CD4-positive, alpha-beta T cell treated with Interleukin-17A for 1 hour (primary cell): ENCODE data around the gene ATM.
A peak's percentile ranks its signal among the peaks of the same experiment; 100 is the strongest.
"Not testable (repeated sequence)": the region's sequence is repeated elsewhere in the genome, so short reads cannot be mapped to it uniquely, and the experiment has no call there.

Experiments
- DNase-seq: peaks from one replicate; pipeline ENCODE4 v3.0.0-alpha.2; 2020

Gene ATM

DNA sequence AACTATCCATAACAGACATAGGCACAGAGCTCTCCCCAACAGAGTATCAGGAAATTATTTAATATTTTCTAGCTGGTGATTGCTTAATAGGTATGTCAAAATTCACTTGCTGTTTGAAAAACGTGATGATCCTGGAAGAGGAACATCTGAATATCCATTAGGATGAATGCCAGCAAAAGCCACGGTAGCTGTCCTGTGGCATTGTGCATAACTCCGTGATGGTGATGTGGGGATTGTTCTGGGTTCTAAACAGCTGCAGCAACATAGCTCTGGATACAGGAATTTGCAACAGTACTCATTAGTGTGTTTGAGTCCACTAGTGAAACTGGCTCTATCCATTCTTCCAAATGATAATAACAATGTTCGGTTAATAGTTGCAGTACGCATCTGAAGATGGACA lies 165.7 kb downstream of the ATM start:
- DNase-seq = no peak

DNA sequence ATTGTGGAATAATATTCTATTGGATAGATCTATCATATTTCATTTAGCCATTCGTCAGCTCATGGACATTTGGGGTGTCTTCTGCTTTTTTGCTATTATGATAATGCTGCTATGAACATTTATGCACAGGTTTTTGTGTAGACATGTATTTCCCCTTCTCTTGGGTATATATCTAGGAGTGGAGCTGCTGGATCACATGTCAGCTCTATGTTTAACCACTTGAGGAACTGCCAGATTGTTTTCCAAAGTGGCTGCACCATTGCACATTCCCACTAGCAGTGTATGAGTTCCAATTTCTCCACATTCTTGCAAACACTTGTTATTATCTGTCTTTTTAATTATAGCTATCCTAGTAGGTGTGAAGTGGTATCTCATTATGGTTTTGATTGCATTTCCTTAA lies 169.5 kb downstream of the ATM start:
- DNase-seq = no peak

DNA sequence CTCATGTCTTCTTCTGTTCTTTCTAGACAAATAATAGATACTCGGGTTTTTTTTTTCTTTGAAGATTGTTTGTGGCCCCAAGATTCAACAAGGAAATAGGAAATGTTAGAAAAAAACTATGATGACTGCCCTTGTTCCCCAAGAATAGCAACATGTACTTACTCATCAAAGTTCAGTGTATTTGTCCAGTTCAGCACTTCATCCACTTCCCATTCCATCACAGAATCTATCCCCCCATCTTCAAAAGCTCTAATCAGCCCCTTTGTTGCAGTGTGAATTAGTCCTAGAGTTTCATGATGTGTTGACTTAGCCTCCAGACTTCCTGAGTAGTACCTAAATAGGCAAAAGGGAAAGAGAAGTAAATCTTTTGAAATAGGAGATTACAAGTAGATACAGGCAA lies 170.2 kb downstream of the ATM start:
- DNase-seq = no peak

DNA sequence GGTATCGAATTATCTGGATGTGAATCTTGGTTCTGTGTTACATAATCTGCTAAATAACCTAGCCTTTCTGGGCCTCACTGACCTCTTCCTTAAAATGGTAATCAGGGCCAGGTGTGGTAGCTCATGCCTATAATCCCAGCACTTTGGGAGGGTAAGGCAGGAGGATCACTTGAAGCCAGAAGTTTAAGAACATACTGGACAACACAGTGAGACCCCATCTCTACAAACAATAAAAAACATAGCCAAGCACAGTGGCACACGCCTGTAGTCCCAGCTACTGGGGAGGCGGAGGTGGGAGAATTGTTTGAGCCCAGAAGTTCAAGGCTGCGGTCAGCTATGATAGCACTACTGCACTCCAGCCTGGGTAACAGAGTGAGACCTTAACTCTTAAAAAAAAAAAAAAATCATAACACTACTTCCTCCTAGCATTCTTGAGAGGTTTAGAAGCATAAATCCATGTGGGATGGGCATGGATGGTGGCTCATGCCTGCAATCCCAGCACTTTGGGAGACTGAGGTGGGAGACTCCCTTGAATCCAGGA lies 171.9 kb downstream of the ATM start:
- no peak for DNase-seq

DNA sequence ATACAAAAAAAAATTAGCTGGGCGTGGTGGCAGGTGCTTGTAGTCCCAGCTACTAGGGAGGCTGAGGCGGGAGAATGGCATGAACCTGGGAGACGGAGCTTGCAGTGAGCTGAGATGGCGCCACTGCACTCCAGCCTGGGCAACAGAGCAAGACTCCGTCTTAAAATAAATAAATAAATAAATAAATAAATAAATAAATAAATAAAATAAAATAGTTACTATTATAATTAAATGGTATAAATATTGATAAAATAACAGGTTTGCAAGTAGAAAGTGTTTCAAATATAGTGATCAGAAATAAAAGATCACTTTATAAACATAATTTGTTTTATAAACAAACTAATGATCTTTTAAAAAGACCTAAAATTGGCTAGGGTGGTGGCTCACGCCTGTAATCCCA lies 173.8 kb downstream of the ATM start:
- DNase-seq = not testable (repeated sequence)

DNA sequence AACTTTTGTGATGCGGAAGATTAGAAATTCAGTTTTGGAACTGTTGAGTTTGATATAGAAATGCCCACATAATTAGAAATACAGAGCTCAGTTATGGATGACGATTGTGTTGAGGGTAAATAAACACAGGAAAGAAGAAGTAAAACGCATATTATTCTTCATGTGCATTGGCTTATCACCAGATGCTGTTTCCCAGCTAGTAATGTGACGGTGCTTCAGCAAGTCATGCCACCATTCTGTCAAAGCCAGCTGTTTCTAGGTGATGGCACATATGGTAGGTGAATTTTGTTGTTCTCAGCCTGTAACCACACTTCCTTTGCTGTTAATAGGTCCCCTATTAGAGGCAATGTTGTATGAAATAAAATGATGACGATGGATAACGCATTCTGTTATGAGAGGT lies 175.6 kb downstream of the ATM start:
- DNase-seq = no peak

DNA sequence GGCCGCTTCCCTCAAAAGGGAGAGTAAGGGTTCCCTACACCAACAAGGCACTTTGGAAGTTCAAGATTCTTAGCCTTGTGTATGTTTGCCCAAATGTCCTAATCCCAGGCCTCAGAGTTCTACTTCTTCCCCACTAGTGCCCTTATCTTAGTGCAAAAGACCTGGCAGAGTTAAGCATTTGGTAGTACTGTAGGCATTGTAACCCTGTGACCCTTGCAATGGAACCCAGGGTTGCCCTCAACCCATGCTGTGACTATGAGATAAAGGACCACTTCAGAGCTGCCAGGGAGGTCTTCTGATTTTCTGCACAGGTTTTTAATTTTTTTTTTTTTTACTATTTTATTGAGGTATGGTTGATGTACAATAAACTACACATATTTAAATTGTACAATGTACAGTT lies 179.4 kb downstream of the ATM start:
- no peak for DNase-seq

DNA sequence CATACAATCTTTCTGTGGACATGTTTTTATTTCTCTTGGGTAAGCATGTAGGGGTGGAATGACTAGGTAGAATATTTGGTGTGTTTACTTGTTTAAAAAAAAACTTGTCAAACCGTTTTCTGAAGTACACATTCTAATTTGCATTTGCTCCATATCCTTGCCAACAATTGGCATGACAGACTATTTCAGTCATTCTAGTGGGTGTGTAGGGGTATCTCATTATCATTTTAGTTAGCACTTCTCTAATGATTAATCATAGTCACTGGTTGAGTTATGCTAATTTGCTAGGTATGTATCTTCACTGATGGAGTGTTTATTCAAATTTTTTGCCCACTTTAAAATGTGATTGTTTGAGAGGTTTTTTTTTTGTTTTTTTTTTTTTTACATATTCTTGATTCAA lies 180.2 kb downstream of the ATM start:
- DNase-seq = no peak

DNA sequence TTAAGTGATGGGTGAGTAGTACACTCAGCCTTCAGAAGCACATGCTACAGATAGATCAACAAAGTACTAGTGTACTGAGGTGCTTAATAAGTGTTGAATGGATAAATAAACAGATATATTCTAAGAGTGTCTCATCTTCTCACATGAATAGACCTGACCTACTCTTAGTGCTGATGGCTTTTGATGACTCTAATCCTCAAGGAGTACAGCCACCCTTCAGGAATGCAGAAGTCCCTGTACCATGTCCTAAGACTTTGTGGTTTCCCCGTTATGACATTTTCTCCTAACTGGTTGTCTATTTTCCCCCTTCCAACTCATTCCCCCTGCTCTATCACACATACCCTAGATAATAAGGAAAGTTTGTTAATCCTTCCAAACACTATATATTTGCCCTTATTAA lies 182.8 kb downstream of the ATM start:
- no peak for DNase-seq

DNA sequence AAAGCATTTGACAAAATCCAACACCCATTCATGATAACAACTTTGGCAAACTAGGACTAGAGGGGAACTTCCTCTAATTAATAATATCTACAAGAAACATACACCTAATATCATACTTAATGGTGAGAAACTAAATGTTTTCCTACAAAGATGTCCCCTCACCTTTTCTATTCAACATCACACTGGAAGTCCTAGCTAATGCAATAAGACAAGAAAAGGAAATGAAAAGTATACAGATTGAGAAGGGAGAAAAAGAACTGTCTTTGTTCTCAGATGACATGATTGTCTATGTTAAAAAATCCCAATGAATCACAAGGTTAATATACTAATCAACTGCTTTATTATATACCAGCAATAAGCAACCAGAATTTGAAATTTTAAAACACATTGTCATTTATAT lies 192.1 kb downstream of the ATM start:
- no peak for DNase-seq

DNA sequence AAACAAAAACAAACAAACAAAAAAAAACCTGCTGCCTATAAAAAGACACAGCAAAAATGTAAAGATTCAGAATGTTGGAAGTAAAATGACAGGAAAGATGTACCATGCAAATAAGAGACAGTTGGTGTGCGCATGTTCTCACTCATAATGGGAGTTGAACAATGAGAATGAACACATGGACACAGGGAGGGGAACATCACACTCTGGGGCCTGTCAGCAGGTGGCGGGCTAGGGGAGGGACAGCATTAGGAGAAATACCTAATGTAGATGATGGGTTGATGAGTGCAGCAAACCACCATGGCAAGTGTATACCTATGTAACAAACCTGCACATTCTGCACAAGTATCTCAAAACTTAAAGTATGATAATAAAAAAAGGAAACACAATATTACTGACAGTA lies 194.7 kb downstream of the ATM start:
- DNase-seq = peak; percentile 48
